Measurements from ENCODE around the gene IPMK. TPM values are rescaled to one million over a fixed set of nuclear protein-coding genes. Genes with fewer than 3 reads are reported as not detected.

Gene IPMK
- total RNA-seq: 10 to 100 TPM in 1 of 2 donors, 1 to 10 TPM in 1; 5.7 to 10.1 TPM

DNA sequence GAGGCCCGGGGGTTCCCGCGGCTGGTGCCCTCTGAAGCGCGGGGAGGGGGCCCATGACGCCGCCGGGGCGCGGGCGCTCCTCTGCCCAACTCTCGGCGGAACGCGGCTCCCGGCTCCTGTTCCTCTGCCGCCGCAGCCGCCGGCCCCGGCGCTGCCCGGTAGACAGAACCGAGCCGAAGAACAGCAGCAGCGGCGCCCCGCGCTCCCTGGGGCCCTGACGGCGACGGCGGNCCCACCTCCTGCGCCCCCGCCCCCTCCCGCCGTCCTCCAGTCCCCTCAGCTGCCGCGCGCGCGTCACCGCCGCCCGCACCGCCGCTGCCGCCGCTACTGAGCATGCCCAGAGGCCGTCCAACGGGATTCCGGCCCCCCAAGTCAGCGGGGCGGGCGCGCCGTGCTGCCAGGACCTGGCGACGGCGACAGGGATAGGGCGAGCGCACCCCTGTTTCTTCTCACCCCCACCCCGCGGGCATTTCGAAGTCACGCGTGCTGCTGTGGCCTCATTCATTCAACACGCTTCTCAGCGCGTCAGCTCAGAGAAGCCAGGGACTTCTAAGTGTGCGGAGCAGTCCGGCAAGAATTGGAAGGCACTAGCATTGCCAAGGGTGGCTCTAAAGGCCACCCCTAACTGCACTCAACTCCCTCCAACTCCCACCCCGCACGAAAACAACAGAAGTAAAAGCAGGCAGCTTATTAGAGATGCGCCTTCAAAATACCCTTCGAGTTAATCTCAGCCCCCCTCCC, at the start of gene IPMK:
Gene IPMK, minus strand, starts transcription at position 182 of the 741 bp plus-strand sequence. CDS start 283 bp downstream, outside the sequence.
- Mint-ChIP-seq H3K27ac (peak within 1 kb of the TSS; percentile 98 to 99), H3K36me3 (peaks cover 18 to 26% of the 10 kb centered on the region in 2 donors), H3K9me3 (no peaks in the 10 kb centered on the region)
- DNase-seq (ENCODE audit: low spot score in 2 of 2): peak; percentile 94 to 95
- peak; percentile 74 to 78 for ATAC-seq

DNA sequence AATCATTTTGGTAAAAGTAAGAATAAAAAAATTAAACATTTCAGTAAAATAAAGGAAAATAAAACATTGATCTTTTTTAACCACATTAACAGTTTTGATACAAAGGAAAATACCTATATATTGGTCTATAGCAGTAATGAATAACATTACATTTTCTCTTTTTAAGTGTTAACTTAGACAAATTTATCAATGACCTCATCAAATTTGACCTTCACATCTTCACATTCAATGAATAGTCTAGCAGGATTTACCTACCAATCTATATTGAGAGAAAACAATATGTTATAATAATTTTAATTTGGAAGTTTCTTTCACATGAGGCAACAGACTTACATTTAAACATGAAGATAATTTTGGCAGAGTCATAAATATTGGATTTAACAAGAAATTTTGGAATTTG, 49.2 kb upstream of the IPMK start:
- Mint-ChIP-seq H3K27ac (no peak overlapping the region), H3K36me3 (no peaks in the 10 kb centered on the region), H3K9me3 (no peaks in the 10 kb centered on the region)
- ATAC-seq (no peak), DNase-seq (ENCODE audit: low spot score in 2 of 2) (no peak)

DNA sequence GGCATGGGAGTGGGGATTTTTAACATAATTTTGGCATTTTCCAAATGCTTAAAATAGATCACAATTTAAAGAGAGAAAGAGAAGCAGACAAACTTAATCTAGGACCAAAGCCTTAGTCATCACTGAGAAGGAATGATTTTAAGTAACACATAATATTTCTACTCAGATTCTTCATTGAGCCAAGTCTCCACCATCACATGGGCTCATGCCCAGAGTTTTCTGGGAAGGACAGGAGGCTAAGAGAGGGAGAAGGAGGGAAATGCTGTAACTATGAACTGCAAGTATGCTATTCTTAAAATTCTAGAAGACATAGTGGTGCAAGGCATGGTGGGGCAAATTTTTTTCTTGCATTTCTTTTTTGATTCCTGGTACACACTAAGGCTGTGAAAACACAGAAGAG, 43.3 kb upstream of the IPMK start:
- no peaks in the 10 kb centered on the region for H3K9me3 Mint-ChIP-seq
- H3K27ac Mint-ChIP-seq: no peak overlapping the region
- ATAC-seq (no peak), DNase-seq (ENCODE audit: low spot score in 2 of 2) (no peak)
- no peaks in the 10 kb centered on the region for H3K36me3 Mint-ChIP-seq

DNA sequence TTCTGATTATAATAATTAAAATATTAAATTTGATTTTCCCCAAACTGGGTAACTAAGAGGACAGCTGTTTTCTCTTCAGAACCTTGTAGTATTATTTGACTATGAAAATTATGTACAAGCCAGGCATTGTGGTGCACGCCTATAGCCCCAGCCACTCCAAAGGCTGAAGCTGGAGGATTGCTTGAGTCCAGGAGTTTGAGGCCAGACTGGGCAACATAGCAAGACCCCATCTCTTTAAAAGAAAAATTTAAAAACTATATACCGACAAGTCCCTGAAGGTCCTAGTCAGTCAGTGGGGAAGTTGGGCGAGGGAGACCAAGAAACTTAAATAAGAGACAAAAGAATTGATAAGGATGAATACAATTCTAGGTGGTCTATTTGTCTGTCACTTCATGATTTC, 40.0 kb upstream of the IPMK start:
- H3K27ac Mint-ChIP-seq: no peak overlapping the region
- ATAC-seq (no peak), DNase-seq (ENCODE audit: low spot score in 2 of 2) (no peak)
- no peaks in the 10 kb centered on the region for H3K36me3 Mint-ChIP-seq
- H3K9me3 Mint-ChIP-seq: no peaks in the 10 kb centered on the region

GRCh38 chr10:58305821-58306220, 38.1 kb upstream of the IPMK start:
- H3K27ac Mint-ChIP-seq: no peak overlapping the region
- DNase-seq (ENCODE audit: low spot score in 2 of 2): no peak
- no peaks in the 10 kb centered on the region for H3K36me3 Mint-ChIP-seq
- no peaks in the 10 kb centered on the region for H3K9me3 Mint-ChIP-seq
- no peak for ATAC-seq

DNA sequence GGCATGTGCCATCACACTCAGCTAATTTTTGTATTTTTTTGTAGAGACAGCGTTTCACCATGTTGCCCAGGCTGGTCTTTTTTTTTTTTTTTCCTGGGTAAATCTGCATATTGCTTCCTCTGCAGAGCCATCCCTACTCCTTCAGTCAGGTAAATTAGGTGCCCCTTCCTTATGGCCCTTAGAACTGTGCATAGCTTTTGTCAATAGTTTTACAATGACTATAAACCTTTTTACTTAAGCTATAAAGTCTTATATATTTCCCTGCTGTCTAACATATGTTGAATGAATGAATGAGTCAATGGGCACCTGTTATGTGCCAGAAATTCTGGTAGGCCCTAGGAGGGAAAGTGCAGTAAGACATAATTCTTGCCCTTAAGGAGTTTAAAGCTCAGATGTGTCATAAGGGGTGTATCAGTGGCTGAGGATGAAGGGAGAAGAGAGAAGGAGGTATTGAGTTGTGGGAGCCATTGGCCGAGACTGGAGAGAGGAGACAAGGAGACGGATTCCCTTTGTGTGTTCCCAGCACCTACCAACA, 36.5 kb upstream of the IPMK start:
- Mint-ChIP-seq H3K9me3 (no peaks in the 10 kb centered on the region), H3K36me3 (no peaks in the 10 kb centered on the region), H3K27ac (no peak overlapping the region)
- no peak for ATAC-seq
- no peak for DNase-seq (ENCODE audit: low spot score in 2 of 2)

- no peak for DNase-seq (ENCODE audit: low spot score in 2 of 2)
- no peaks in the 10 kb centered on the region for H3K36me3 Mint-ChIP-seq
- ATAC-seq: no peak
- H3K27ac Mint-ChIP-seq: no peak overlapping the region
- H3K9me3 Mint-ChIP-seq: no peaks in the 10 kb centered on the region
These were observed 34.6 kb upstream of the IPMK start for GRCh38 chr10:58302254-58302653.

DNA sequence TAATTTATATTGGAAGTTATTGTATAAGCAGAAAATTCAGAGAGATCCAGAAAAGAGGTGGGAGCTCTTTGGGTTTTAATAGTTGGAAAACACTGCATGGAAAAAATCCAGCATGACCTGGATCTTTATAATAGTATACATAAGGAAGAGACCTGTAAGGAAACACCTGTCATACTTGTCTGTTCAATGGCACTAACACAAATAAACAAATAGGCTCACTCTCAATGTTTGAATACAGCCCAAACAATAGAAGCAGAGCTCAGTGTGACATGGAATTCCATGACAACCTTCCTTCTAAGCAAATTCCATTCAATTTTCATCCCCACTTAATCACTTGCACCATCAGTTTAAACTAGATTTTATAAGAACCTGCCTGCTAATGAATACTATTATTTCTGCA, 33.0 kb upstream of the IPMK start:
- DNase-seq (ENCODE audit: low spot score in 2 of 2) (no peak), ATAC-seq (no peak)
- no peak overlapping the region for H3K27ac Mint-ChIP-seq
- no peaks in the 10 kb centered on the region for H3K36me3 Mint-ChIP-seq
- H3K9me3 Mint-ChIP-seq: no peaks in the 10 kb centered on the region

DNA sequence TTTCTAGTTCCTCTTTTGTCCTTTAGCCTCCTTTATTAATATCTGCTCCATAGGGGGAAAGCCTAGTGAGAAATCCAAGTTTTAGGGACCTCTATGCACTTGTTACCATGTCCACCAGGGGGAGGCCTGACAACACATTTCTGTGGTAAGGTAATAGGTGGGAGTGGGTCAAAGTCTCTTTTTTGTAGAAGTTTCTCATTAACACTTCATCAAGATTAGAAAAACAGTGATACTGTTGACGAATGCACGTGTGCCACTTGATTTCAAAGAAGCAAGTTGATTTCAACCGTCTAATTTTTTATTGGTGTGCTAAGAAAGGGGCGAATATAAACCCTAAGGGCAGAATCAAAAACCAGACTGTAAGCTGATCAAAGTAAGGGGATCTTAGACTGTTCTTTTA, 31.9 kb upstream of the IPMK start:
- peak; percentile 78 to 82 for ATAC-seq
- peak in 1 of 2 donors; percentile 59 for DNase-seq (ENCODE audit: low spot score in 2 of 2)
- H3K36me3 Mint-ChIP-seq: no peaks in the 10 kb centered on the region
- H3K9me3 Mint-ChIP-seq: no peaks in the 10 kb centered on the region
- H3K27ac Mint-ChIP-seq: no peak overlapping the region

GRCh38 chr10:58293989-58294388, 26.3 kb upstream of the IPMK start:
- ATAC-seq: no peak
- DNase-seq (ENCODE audit: low spot score in 2 of 2): no peak
- Mint-ChIP-seq H3K9me3 (no peaks in the 10 kb centered on the region), H3K27ac (no peak overlapping the region), H3K36me3 (no peaks in the 10 kb centered on the region)

DNA sequence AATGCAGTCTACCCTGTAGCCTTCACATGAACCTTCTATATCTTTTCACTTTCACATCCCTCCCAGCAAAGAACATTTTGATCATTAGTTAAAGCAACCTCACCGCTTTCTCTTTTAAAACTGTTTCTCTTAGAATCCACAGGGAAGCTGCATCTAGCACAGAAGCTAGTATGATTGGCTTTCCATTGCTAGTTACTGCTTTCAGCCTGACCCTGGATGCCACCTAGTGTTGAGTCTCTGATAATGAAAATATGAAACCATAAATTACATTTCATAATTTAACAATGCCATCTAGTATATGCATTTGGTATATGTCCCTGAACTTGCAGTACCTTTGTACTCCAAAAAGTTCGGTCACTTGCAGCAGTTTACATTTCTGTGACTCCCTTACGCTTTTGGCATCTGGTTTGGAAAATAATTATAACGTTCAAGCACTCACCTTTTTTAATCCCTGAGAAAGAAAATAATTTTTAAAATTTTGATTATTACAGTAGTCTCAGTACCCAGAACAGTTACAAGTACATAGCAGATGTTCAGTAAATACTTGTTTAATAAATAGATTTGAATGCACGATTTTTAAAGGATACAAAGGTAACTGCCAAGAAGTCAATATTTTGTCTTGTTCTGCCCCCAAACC, 24.0 kb upstream of the IPMK start:
- Mint-ChIP-seq H3K36me3 (no peaks in the 10 kb centered on the region), H3K27ac (no peak overlapping the region), H3K9me3 (no peaks in the 10 kb centered on the region)
- DNase-seq (ENCODE audit: low spot score in 2 of 2) (peak in 1 of 2 donors; percentile 20), ATAC-seq (peak; percentile 46 to 47)

GRCh38 chr10:58282615-58283014, 14.9 kb upstream of the IPMK start:
- Mint-ChIP-seq H3K9me3 (no peaks in the 10 kb centered on the region), H3K36me3 (peaks cover 6 to 30% of the 10 kb centered on the region in 2 donors), H3K27ac (peak overlapping the region; percentile 26 to 76)
- DNase-seq (ENCODE audit: low spot score in 2 of 2): peak in 1 of 2 donors; percentile 25
- ATAC-seq: peak; percentile 95 to 96

DNA sequence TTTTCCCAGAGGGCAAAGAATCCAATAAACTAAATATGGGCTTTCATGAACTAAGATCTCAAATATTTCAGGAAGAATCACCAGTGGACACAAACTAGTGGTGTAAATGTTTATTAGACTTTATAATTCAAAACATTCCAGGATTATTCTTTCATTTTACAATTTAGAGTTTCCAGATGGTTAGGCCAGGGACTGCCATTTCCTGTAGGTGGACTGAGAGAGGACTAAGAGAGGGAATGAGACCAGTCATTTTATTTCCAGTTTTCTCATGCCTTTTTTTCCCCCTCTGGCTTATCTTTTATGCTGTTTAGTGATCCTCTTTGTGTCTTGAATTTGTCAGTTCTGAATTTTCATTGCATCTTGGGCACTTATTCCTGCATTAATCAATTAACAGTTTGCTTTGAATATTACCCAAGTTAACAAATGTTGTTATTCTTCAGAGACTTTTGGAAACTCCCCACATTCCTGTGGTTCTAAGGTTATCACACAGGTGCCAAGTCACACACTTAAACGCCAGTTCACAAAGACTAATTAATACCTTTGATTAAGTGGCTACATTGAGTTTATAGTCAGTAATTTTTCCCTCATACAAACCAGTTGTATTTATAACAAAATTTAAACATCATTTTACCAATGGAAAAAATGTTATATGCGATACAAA, 13.5 kb upstream of the IPMK start:
- Mint-ChIP-seq H3K27ac (no peak overlapping the region), H3K9me3 (no peaks in the 10 kb centered on the region), H3K36me3 (peaks cover 6 to 30% of the 10 kb centered on the region in 2 donors)
- ATAC-seq (no peak), DNase-seq (ENCODE audit: low spot score in 2 of 2) (no peak)

GRCh38 chr10:58280477-58280876, 12.8 kb upstream of the IPMK start:
- no peaks in the 10 kb centered on the region for H3K9me3 Mint-ChIP-seq
- peaks cover 6 to 30% of the 10 kb centered on the region in 2 donors for H3K36me3 Mint-ChIP-seq
- ATAC-seq (no peak), DNase-seq (ENCODE audit: low spot score in 2 of 2) (no peak)
- H3K27ac Mint-ChIP-seq: no peak overlapping the region

DNA sequence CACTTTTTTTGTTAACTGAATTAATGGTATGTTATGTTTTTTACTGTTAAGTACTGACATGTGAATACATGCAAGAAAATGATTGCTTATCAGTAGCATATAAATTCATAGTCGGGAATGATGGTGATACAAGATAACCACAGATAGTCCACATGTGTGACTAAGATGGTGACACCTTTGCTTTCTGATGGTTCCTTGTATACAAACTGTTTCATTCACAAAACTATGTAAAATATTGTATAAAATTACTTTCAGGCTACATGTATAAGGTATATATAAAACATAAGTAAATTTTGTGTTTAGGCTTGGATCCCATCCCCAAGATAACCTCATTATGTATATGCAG, 11.2 kb upstream of the IPMK start:
- no peak for DNase-seq (ENCODE audit: low spot score in 2 of 2)
- Mint-ChIP-seq H3K36me3 (peaks cover 6 to 30% of the 10 kb centered on the region in 2 donors), H3K27ac (no peak overlapping the region), H3K9me3 (no peaks in the 10 kb centered on the region)
- ATAC-seq: no peak

- DNase-seq (ENCODE audit: low spot score in 2 of 2) (no peak), ATAC-seq (no peak)
- no peaks in the 10 kb centered on the region for H3K9me3 Mint-ChIP-seq
- H3K36me3 Mint-ChIP-seq: peaks cover 6 to 31% of the 10 kb centered on the region in 2 donors
- H3K27ac Mint-ChIP-seq: no peak overlapping the region
These were observed 10.7 kb upstream of the IPMK start for GRCh38 chr10:58278274-58278961.

- DNase-seq (ENCODE audit: low spot score in 2 of 2) (no peak), ATAC-seq (no peak)
- no peaks in the 10 kb centered on the region for H3K9me3 Mint-ChIP-seq
- H3K27ac Mint-ChIP-seq: no peak overlapping the region
- H3K36me3 Mint-ChIP-seq: peaks cover 6 to 35% of the 10 kb centered on the region in 2 donors
These were observed 8.2 kb upstream of the IPMK start for GRCh38 chr10:58275908-58276307.
